Measurements from ENCODE around the gene RCAN2.

DNA sequence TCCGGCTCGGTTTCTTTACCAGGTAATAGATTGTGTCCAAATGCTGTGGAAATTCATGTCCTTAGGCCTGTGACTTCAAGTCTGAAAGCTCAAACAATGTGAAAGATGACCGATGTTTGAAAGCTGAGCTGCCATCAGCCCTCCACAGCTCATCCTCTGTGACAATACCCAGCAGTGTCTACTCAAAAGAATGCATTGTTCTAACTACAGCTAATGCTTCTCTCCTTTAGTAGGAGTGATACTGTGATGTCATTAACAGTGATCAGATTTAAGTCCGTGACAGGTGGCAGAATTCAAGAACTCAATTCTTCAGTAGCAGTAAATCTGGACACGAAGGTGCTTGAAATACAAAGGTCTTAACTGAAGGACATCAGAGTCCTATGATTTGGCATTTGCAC, 97.3 kb downstream of the RCAN2 start:
- TF ChIP-seq, protein P1, sequence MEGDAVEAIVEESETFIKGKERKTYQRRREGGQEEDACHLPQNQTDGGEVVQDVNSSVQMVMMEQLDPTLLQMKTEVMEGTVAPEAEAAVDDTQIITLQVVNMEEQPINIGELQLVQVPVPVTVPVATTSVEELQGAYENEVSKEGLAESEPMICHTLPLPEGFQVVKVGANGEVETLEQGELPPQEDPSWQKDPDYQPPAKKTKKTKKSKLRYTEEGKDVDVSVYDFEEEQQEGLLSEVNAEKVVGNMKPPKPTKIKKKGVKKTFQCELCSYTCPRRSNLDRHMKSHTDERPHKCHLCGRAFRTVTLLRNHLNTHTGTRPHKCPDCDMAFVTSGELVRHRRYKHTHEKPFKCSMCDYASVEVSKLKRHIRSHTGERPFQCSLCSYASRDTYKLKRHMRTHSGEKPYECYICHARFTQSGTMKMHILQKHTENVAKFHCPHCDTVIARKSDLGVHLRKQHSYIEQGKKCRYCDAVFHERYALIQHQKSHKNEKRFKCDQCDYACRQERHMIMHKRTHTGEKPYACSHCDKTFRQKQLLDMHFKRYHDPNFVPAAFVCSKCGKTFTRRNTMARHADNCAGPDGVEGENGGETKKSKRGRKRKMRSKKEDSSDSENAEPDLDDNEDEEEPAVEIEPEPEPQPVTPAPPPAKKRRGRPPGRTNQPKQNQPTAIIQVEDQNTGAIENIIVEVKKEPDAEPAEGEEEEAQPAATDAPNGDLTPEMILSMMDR (IDR thresholded peaks at IDR 0.05) = no peak
- no peak for TF ChIP-seq POLR2A (IDR thresholded peaks at IDR 0.05)
